Measurements from ENCODE around the gene GPR146.

GRCh38 chr7:1060315-1061072 lies 16.1 kb downstream of the GPR146 start:
- no peak for TF ChIP-seq POLR2A (IDR thresholded peaks at IDR 0.05; ENCODE audit: low read length)
- TF ChIP-seq GATA1 (IDR thresholded peaks at IDR 0.05; ENCODE audit: low read depth, low read length): no peak

All from erythroblast (primary cell).